Heart left ventricle (tissue), 16 donors: ENCODE results near the gene TEX30. TPM values are rescaled to one million over a fixed set of nuclear protein-coding genes. Genes with fewer than 3 reads are reported as not detected.
A peak's percentile ranks its signal among the peaks of the same experiment; 100 is the strongest.
"Not testable (repeated sequence)": the region's sequence is repeated elsewhere in the genome, so short reads cannot be mapped to it uniquely, and the experiment has no call there.

Experiments
- ATAC-seq, 4 donors: fragments of 200-7000 bp; cut with Tn5 transposase; one replicate each; pipeline ENCODE4 v1.9.1; 2020 to 2022; ENCODE audit warnings: moderate library complexity in 4 of 4, mild to moderate bottlenecking in 3 of 4, moderate number of reproducible peaks in 1 of 4
- DNase-seq, 5 donors: peaks; one replicate each; pipeline ENCODE4 v3.0.0-alpha.2; 2020
- H3K27ac ChIP-seq, 12 donors: fragments of 200-600 bp; sonication (generic) in 4 of 12; one replicate each; pipeline versions ENCODE4 v1.5.0 to v1.8.0; 2016 to 2022; ENCODE audit warnings: mild to moderate bottlenecking in 2 of 12
- H3K27me3 ChIP-seq, 9 donors: fragments of 200-600 bp; sonication (generic) in 2 of 9; one replicate each; pipeline versions ENCODE4 v1.5.1 to v1.8.0; 2016 to 2022; ENCODE audit warnings: mild to moderate bottlenecking in 3 of 9
- H3K36me3 ChIP-seq, 9 donors: fragments of 200-600 bp; sonication (generic) in 2 of 9; one replicate each; pipeline versions ENCODE4 v1.5.0 to v1.8.0; 2018 to 2022; ENCODE audit warnings: mild to moderate bottlenecking in 2 of 9
- H3K4me1 ChIP-seq, 12 donors: fragments of 200-600 bp; sonication (generic) in 4 of 12; one replicate each; pipeline versions ENCODE4 v1.5.0 to v1.8.0; 2016 to 2022; ENCODE audit warnings: mild to moderate bottlenecking in 3 of 12
- H3K4me3 ChIP-seq, 12 donors: fragments of 200-600 bp; sonication (generic) in 4 of 12; one replicate each; pipeline versions ENCODE4 v1.5.0 to v1.8.0; 2017 to 2022; ENCODE audit warnings: mild to moderate bottlenecking in 9 of 12, moderate library complexity in 4 of 12
- H3K9me3 ChIP-seq, 12 donors: fragments of 200-600 bp; sonication (generic) in 4 of 12; one replicate each; pipeline versions ENCODE4 v1.5.0 to v1.8.0; 2016 to 2022; ENCODE audit warnings: mild to moderate bottlenecking in 1 of 12
- CTCF ChIP-seq, 12 donors: fragments of 200-600 bp; sonication (generic) in 4 of 12; IDR thresholded peaks; one replicate each; pipeline versions ENCODE4 v1.5.0 to v1.8.0; 2018 to 2022; ENCODE audit warnings: antibody characterized with exemption in 12 of 12, mild to moderate bottlenecking in 5 of 12
- POLR2A ChIP-seq, 2 donors: fragments of 450-650 bp; IDR thresholded peaks; one replicate each; pipeline ENCODE4 v1.6.1; 2017; ENCODE audit warnings: antibody characterized with exemption in 2 of 2, mild to moderate bottlenecking in 2 of 2, moderate library complexity in 2 of 2
- WGBS, 4 donors: extraction: QIAGEN DNeasy Blood & Tissue Kit in 2 of 4; methylation state at CpG; one replicate each; pipeline versions ENCODE4 v1.1.5 to v1.1.7; 2013 to 2018; 5-methylcytosine and 5-hydroxymethylcytosine counted together
- intact Hi-C, 10 donors: fragments of 100-400 bp; cut with DNase I; formaldehyde crosslinking; loops; one replicate each; pipeline versions ENCODE4 v1.11.1 to v1.14.2; 2022
- polyA plus RNA-seq, 2 donors: library from polyadenylated mRNA; stranded (reverse); fragments of 200-250 nt; gene quantifications; one replicate each; pipeline ENCODE4 v1.2.3, GENCODE V29; 2013
- total RNA-seq, 9 donors: library from RNA; depleted of rRNA in 2 of 9; stranded (reverse); fragments of >200 nt in 2 of 9; fragmentation: NEBNext Ultra II Directional in 3 of 9; extraction: Animal tissue kit (Norgen Biotek cat#: 25700) in 3 of 9; gene quantifications; one replicate each; pipeline versions ENCODE4 v1.1.0 to v1.2.4, GENCODE V29; 2016 to 2023
- donor health status: ischemic (EF 13 %, LVEDD 7.1; RV severe dilation, severe dysfunction).
- donor health status: healthy with polysubstance abuse.
- donor health status: DM: no; HTN: yes; CAD: no.
- donor health status: DM: no; HTN: no; CAD: no.
- donor health status: ischemic (EF 25% LVEDD 6.9; RV normal size, moderate dysfunction).
- donor health status: ischemic (EF 25% LVEDD 5.7; RV mildly dilated, moderate dysfunction).
- donor health status: healthy.
- donor health status: DM: yes; HTN: yes; CAD: no.
- donor health status: ischemic (EF 35%, LVEDD 5.7; RV mildly dilated, moderate dysfunction).
- donor health status: nonischemic (EF 11% LVEDD 7.7; RV severe dilation, severe dysfunction).
- donor health status: DM: yes; HTN: yes; CAD: no.
- donor health status: PGD.
- donor health status: ischemic (EF 29% LVEDD 5.4; RV normal size, mild dysfunction).
- donor health status: nonischemic (EF 23%, LVEDD 6.1; RV moderate dilation, normal function).

The TEX30 gene
- total and polyA plus RNA-seq, 11 donors, result 6.0 to 13.7 (median 10.2) TPM

GRCh38 chr13:102792396-102792795 lies 18.8 kb upstream of the TEX30 start:
- Histone ChIP-seq H3K27ac (no peak overlapping the region), H3K36me3 (peaks cover 0 to 58% (median 32%) of the 10 kb centered on the region in 9 donors), H3K9me3 (no peaks in the 10 kb centered on the region), H3K4me1 (peaks cover 0 to 2% (median 0%) of the 10 kb centered on the region in 12 donors), H3K4me3 (no peak overlapping the region), H3K27me3 (no peaks in the 10 kb centered on the region)
- 44 to 91% (median 59%) methylated on average over 1 of the region's 1 CpG for WGBS, 4 donors
- DNase-seq (no peak), ATAC-seq (no peak)
- intact Hi-C loops, result no loop called here
- TF ChIP-seq POLR2A (IDR thresholded peaks at IDR 0.05), result no peak
- TF ChIP-seq CTCF (IDR thresholded peaks at IDR 0.05), result no peak

GRCh38 chr13:102788683-102789082 lies 15.1 kb upstream of the TEX30 start:
- intact Hi-C loops, result loop anchor here in 1 of 10 donors (10.0 kb wide), 1 partner anchor 804 kb away; no protein-coding TSS in a partner anchor
- Histone ChIP-seq H3K4me1 (peaks cover 0 to 9% (median 0%) of the 10 kb centered on the region in 12 donors), H3K4me3 (no peak overlapping the region), H3K27me3 (no peaks in the 10 kb centered on the region), H3K27ac (no peak overlapping the region), H3K36me3 (peaks cover 0 to 70% (median 35%) of the 10 kb centered on the region in 9 donors), H3K9me3 (no peaks in the 10 kb centered on the region)
- TF ChIP-seq POLR2A (IDR thresholded peaks at IDR 0.05), result no peak
- TF ChIP-seq CTCF (IDR thresholded peaks at IDR 0.05), result no peak
- DNase-seq (no peak), ATAC-seq (no peak)
- WGBS, 4 donors, result 95 to 100% (median 96%) methylated on average over 8 of the region's 8 CpGs

DNA sequence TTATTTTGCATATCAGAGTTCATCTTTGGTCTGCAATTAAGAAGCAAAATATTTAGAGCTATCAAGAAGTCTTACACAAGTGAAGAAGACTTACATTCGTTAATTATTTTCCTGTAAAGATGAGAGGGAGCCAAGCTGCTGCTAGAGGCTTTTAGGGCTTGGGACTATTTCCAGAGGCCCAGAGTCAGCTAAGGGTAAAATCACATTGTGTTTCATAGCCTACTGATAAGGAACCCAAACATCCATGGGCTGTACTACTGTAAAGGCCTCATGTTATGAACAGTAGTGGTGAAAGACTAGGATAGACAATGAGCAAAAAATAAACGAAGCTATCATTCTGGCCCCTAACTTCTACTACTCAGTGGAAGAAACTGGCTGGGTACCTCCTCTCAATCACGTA lies 10.9 kb upstream of the TEX30 start:
- 44 to 62% (median 59%) methylated on average over 3 of the region's 3 CpGs for WGBS, 4 donors
- DNase-seq, result no peak
- no peaks in the 10 kb centered on the region for H3K27me3 ChIP-seq
- H3K4me1 ChIP-seq, result peaks cover 0 to 9% (median 0%) of the 10 kb centered on the region in 12 donors
- H3K4me3 ChIP-seq, result no peak overlapping the region
- intact Hi-C loops, result loop anchor here in 2 of 10 donors (5.0 to 10.0 kb wide), 2 partner anchors 48 to 800 kb away; no protein-coding TSS in a partner anchor
- H3K36me3 ChIP-seq, result peaks cover 0 to 34% (median 12%) of the 10 kb centered on the region in 9 donors
- TF ChIP-seq CTCF (IDR thresholded peaks at IDR 0.05) (no peak), POLR2A (IDR thresholded peaks at IDR 0.05) (no peak)
- H3K27ac ChIP-seq, result peak overlapping the region in 10 of 12 donors; percentile 18 to 84 (median 61)
- peak; percentile 94 to 99 (median 96) for ATAC-seq
- no peaks in the 10 kb centered on the region for H3K9me3 ChIP-seq

DNA sequence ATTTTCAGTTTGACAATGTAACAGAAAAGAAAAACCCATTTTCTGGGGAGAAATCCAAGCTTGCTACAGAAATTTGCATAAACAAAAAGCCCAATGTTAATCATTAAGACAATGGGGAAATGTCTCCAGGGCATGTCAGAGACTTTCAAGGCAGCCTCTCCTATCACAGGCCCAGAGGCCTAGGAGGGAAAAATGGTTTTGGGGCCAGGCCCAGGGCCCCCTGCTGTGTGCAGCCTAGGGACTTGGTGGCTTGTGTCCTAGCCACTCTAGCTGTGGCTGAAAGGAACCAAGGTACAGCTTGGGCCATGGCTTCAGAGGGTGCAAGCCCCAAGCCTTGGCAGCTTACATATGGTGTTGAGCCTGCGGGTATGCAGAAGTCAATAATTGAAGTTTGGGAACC lies 8.0 kb upstream of the TEX30 start:
- H3K4me3 ChIP-seq, result no peak overlapping the region
- no peak overlapping the region for H3K27ac ChIP-seq
- ATAC-seq, result no peak
- H3K27me3 ChIP-seq, result no peaks in the 10 kb centered on the region
- TF ChIP-seq POLR2A (IDR thresholded peaks at IDR 0.05) (no peak), CTCF (IDR thresholded peaks at IDR 0.05) (no peak)
- intact Hi-C loops, result loop anchor here in 2 of 10 donors (5.0 to 10.0 kb wide), 2 partner anchors 51 to 797 kb away; no protein-coding TSS in a partner anchor
- peaks cover 0 to 12% (median under 1%) of the 10 kb centered on the region in 9 donors for H3K36me3 ChIP-seq
- H3K9me3 ChIP-seq, result no peaks in the 10 kb centered on the region
- 97 to 100% (median 99%) methylated on average over 1 of the region's 1 CpG for WGBS, 4 donors
- H3K4me1 ChIP-seq, result peaks cover 0 to 9% (median 0%) of the 10 kb centered on the region in 12 donors
- no peak for DNase-seq

GRCh38 chr13:102780656-102781055 lies 7.1 kb upstream of the TEX30 start:
- H3K9me3 ChIP-seq, ATAC-seq, DNase-seq, H3K4me3 ChIP-seq, H3K4me1 ChIP-seq, H3K27ac ChIP-seq, H3K27me3 ChIP-seq, H3K36me3 ChIP-seq: not testable (repeated sequence)
- intact Hi-C loops, result loop anchor here in 2 of 10 donors (5.0 to 10.0 kb wide), 2 partner anchors 52 to 796 kb away; no protein-coding TSS in a partner anchor
- WGBS, 4 donors, result 81 to 89% (median 88%) methylated on average over 4 of the region's 4 CpGs
